Transverse colon (tissue), 3 donors: ENCODE data around the gene MED12L.

ENCODE experiments used
- CTCF ChIP-seq, 5 experiments: fragments of 200-600 bp in 3 of 5; fragments of 450-650 bp in 2 of 5; sonication (generic) in 3 of 5; IDR thresholded peaks; 1 replicate in 2 of 5; 2 replicates in 3 of 5; pipeline ENCODE4 v1.5.1; 2016 to 2017; ENCODE audit warnings: antibody characterized with exemption in 5 of 5, inconsistent platforms in 3 of 5, mild to moderate bottlenecking in 2 of 5, moderate library complexity in 1 of 5
- POLR2A ChIP-seq: fragments of 450-650 bp; IDR thresholded peaks from one replicate; pipeline ENCODE4 v1.6.1; 2016; ENCODE audit warnings: antibody characterized with exemption, mild to moderate bottlenecking, moderate library complexity

DNA sequence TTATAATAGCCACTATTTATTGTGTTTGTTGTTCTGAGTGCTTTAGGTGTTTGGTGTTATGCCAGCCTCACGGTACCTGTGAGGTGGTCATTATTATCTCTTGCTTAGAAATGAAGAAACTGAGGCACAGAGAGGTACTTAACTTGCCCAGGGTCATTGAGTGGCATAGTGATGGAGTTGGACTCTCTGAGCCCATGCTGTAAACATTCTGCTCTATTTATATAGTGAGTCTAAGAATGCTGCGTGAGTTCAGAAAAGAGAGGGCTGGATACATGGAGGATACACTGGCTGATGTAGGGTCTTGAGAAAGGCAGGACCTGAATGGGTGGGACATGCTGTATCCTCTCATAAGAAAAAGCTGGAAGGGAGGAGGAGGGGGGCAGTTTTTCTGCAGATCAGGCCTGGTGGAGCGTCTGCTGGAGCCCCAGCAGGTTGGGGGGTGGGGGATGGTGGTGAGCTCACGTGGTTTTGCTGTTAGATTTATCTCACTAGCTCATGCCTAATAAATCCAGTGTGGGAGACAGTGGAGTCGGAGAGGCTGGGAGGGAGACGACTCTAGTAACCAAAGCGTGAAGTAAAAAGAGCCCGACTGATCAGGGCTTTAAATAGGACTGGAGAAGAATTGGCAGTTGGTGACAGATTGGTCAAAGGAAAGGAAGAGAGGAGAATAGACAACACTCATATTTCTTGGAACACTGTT is 16.0 kb downstream of the MED12L start:
- TF ChIP-seq CTCF (IDR thresholded peaks at IDR 0.05) = no peak
- TF ChIP-seq POLR2A = no peak
